Ectodermal cell (in vitro differentiated cells): Measurements from ENCODE around the gene PZP.

Source experiments
- H3K27ac ChIP-seq: 2 replicates; pipeline ENCODE4 v1.7.0; 2013; ENCODE audit warnings: mild to moderate bottlenecking, low read depth, low read length; ENCODE audit not compliant: insufficient read depth, poor library complexity, severe bottlenecking
- H3K27me3 ChIP-seq: 2 replicates; pipeline ENCODE4 v1.7.0; 2013; ENCODE audit warnings: mild to moderate bottlenecking, low read length; ENCODE audit not compliant: insufficient read depth, control insufficient read depth, poor library complexity, severe bottlenecking
- H3K36me3 ChIP-seq: one replicate; pipeline ENCODE4 v1.7.0; 2013; ENCODE audit warnings: low read length; ENCODE audit not compliant: control insufficient read depth, insufficient read depth
- H3K4me1 ChIP-seq: one replicate; pipeline ENCODE4 v1.7.0; 2013; ENCODE audit warnings: low read length; ENCODE audit not compliant: control insufficient read depth, insufficient read depth
- H3K4me3 ChIP-seq: 2 replicates; pipeline ENCODE4 v1.7.0; 2013; ENCODE audit warnings: low read depth, low read length, control low read depth; ENCODE audit not compliant: insufficient read depth
- H3K9me3 ChIP-seq: 2 replicates; pipeline ENCODE4 v1.7.0; 2013; ENCODE audit warnings: mild to moderate bottlenecking, low read length, moderate library complexity; ENCODE audit not compliant: control insufficient read depth
- WGBS, 2 experiments: methylation state at CpG; one replicate each; pipeline ENCODE4 v1.1.7; 2013; ENCODE audit warnings: missing lambda C conversion rate in 2 of 2; 5-methylcytosine and 5-hydroxymethylcytosine counted together

The PZP gene

GRCh38 chr12:9114946-9115345, 93.2 kb downstream of the PZP start:
- no peaks in the 10 kb centered on the region for H3K27me3 ChIP-seq
- no peak overlapping the region for H3K4me3 ChIP-seq
- H3K36me3 ChIP-seq = no peaks in the 10 kb centered on the region
- H3K27ac ChIP-seq = no peak overlapping the region
- no peaks in the 10 kb centered on the region for H3K4me1 ChIP-seq
- H3K9me3 ChIP-seq = no peaks in the 10 kb centered on the region

GRCh38 chr12:9113987-9114309, 94.2 kb downstream of the PZP start:
- Histone ChIP-seq H3K27ac (no peak overlapping the region), H3K27me3 (no peaks in the 10 kb centered on the region), H3K9me3 (no peaks in the 10 kb centered on the region), H3K4me1 (no peaks in the 10 kb centered on the region), H3K4me3 (no peak overlapping the region), H3K36me3 (no peaks in the 10 kb centered on the region)
- 91 to 100% methylated on average over 1 of the region's 1 CpG for WGBS, 2 experiments

DNA sequence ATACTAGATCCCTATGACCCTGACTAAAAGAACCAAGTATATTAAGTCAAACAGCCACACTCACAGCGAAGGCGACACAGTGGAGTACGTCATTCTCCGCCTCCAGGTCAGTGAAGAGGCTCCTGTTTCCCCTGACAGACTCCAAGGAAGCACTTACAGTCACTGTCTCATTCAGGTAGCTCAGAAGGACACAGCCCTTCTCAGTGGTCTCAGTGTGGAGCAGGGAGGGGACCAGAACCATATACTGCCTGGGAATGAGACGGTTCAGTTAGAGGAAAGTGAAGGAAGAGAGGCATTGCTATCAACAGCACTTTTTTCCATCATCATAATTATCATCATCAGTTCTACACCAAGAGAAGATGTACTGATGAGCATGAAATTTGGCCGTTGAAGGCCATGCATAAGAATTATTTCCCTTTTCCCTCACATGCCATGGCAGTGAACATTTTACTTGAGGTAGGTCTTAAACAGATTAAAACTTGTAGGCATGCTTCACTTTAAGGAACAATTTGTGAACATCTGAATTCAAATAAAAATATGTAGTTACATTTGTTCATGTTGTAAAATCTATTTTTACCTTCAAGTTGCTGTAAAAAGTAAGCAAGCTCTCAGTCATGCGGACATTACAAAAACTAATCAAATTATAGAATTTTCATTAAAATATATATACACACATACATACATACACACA, 94.8 kb downstream of the PZP start:
- no peaks in the 10 kb centered on the region for H3K9me3 ChIP-seq
- H3K36me3 ChIP-seq = no peaks in the 10 kb centered on the region
- H3K4me1 ChIP-seq = no peaks in the 10 kb centered on the region
- no peak overlapping the region for H3K4me3 ChIP-seq
- 71 to 73% methylated on average over 5 to 6 of the region's 7 CpGs for WGBS, 2 experiments
- no peak overlapping the region for H3K27ac ChIP-seq
- no peaks in the 10 kb centered on the region for H3K27me3 ChIP-seq

DNA sequence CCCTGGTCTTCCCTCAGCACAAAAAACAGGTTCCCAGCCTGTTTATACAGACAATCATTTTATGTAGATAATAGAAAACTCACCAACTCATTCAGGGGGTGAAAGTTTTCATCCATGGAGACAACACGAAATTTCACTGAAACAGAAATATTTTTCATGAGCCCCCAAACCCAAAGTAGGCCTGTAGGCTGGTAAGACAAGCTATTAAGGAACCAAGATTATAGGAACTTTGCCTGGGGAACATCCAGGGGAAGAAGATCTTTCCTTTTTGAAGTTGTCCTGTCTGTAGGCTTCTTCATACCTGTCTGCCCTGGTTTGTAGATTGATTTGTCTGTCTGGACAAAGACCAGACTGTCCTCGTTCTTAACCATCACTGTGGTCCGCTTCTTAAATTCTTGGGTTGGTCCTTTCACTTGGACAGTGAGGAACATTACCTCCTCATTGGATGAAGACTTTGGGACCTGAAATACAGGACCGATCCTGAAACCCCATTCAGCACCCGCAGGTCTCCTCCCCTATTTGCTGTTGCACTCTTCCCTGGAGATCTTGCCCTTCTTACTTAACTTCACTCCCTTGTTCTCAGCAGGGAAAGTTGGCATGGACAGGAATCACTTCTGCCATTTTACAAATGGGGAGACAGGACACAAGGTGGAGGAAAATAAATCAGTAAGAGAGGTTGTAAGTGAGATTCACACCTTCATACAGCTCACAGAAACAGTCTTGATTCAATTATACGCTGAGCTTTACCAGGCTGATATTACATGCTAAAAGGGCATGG, 95.9 kb downstream of the PZP start:
- Histone ChIP-seq H3K9me3 (no peaks in the 10 kb centered on the region), H3K4me1 (no peaks in the 10 kb centered on the region), H3K27me3 (no peaks in the 10 kb centered on the region), H3K36me3 (no peaks in the 10 kb centered on the region), H3K4me3 (no peak overlapping the region), H3K27ac (no peak overlapping the region)
- 88 to 94% methylated on average over 6 of the region's 6 CpGs for WGBS, 2 experiments

- no peaks in the 10 kb centered on the region for H3K27me3 ChIP-seq
- 92% methylated on average over 1 of the region's 1 CpG; no CpG with 5 or more reads in 1 of the 2 experiments for WGBS, 2 experiments
- H3K36me3 ChIP-seq = no peaks in the 10 kb centered on the region
- no peak overlapping the region for H3K4me3 ChIP-seq
- no peaks in the 10 kb centered on the region for H3K4me1 ChIP-seq
- no peaks in the 10 kb centered on the region for H3K9me3 ChIP-seq
- no peak overlapping the region for H3K27ac ChIP-seq
These were observed 96.7 kb downstream of the PZP start for GRCh38 chr12:9111525-9111924.

- no peaks in the 10 kb centered on the region for H3K27me3 ChIP-seq
- no peaks in the 10 kb centered on the region for H3K4me1 ChIP-seq
- H3K9me3 ChIP-seq = no peaks in the 10 kb centered on the region
- H3K4me3 ChIP-seq = no peak overlapping the region
- 100% methylated on average over 3 of the region's 3 CpGs; no CpG with 5 or more reads in 1 of the 2 experiments for WGBS, 2 experiments
- no peak overlapping the region for H3K27ac ChIP-seq
- no peaks in the 10 kb centered on the region for H3K36me3 ChIP-seq
These were observed 98.3 kb downstream of the PZP start for GRCh38 chr12:9109737-9110491.

- Histone ChIP-seq H3K27ac (no peak overlapping the region), H3K4me3 (no peak overlapping the region), H3K27me3 (no peaks in the 10 kb centered on the region), H3K4me1 (no peaks in the 10 kb centered on the region), H3K9me3 (no peaks in the 10 kb centered on the region), H3K36me3 (no peaks in the 10 kb centered on the region)
- WGBS, 2 experiments = 84 to 100% methylated on average over 1 of the region's 1 CpG
These were observed 99.0 kb downstream of the PZP start for GRCh38 chr12:9109213-9109522.

DNA sequence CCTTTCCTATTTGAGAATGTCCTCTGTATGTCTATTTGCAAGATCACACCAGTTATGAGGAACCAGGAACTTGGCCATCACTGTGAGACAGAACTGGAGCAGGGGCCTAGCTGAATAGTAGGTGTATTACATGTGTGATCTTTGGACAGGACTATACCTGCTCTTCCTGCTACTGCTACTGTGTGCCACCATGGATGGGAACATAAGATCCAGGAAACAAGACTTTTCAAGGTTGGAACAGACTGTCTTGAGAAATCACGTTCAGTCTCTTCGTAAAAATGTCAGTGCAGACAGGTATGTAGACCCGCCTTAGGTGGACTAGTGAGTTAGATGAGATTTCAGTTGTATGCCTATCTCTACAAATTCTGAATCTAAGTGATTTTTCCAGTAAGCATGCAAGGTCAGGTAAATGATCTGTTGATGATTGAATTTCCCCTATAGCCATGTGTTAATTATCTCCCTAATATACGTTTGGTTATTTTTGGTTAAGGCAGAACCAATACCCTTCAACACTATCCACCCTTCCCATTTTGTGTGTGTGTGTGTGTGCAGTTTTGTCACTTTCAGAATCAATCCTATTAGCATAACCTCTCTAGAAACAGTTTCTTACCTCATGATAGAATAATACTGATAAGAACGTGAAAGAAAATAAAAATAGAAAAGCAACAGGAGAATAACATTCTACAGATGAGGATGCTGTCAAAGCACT, 99.5 kb downstream of the PZP start:
- H3K36me3 ChIP-seq = no peaks in the 10 kb centered on the region
- H3K27ac ChIP-seq = no peak overlapping the region
- H3K27me3 ChIP-seq = no peaks in the 10 kb centered on the region
- whole genome bisulfite sequencing, 2 experiments = 65 to 73% methylated on average over 3 to 4 of the region's 5 CpGs
- no peak overlapping the region for H3K4me3 ChIP-seq
- H3K4me1 ChIP-seq = no peaks in the 10 kb centered on the region
- no peaks in the 10 kb centered on the region for H3K9me3 ChIP-seq

DNA sequence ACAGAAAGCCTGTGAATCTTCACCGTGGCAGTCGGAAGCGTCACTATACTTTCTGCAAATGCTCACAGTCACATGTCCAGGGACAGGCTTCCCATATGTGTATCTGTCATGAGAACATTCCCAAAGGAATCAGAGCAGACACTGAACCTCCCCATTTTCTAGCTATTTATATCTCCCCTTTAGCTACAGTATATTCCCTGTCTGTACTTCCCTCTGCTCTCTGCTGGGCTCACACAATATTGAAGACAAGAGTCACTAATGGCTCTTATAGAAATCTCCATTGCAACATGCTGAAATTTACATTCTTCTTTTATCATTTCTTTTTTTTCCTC, 100.7 kb downstream of the PZP start:
- H3K4me3 ChIP-seq = no peak overlapping the region
- H3K4me1 ChIP-seq = no peaks in the 10 kb centered on the region
- H3K9me3 ChIP-seq = no peaks in the 10 kb centered on the region
- H3K27me3 ChIP-seq = no peaks in the 10 kb centered on the region
- H3K27ac ChIP-seq = no peak overlapping the region
- 95 to 96% methylated on average over 3 of the region's 3 CpGs for WGBS, 2 experiments
- H3K36me3 ChIP-seq = no peaks in the 10 kb centered on the region
